Measurements from ENCODE around the gene CRIP2.

Gene CRIP2

DNA sequence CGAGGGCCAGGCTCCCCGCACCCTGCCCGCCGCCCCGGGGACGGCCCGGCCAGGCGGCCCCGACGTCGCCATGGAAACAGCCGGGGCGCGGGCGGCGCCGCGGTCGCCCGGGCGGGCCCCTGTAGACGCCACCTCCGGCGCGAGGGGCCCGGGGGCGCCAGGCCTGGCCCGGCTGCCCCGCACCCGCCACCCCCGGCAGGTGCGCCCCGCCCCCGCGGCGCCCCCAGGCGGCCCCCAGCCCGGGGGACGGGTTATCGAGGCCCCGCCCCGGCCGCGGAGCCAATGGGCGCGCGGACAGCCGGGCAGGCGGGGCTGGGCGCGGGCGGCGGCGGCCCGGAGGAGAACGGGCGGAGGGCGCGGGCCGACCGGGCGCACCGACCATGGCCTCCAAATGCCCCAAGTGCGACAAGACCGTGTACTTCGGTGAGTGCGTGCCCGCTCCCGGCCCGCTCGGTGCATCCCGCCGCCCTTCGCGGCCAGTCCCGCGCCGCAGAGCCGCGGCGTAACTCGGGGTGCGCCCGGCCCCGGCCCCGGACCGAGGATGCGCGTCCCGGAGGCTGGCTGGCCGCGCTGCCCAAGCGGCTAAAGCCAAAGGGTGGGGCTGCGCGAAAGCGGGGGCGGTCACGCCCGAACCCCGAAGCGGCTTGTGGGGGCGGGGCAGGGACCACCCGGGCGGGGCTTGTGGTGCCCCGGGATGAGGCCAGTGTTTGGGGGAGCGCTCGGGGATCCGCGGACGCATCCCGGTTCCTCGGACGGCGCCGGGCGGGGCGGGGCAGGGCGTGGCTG is at the start of gene CRIP2:
Gene CRIP2 (plus strand): TSS at position 339 of the 786 bp plus-strand sequence. CDS start 42 bp downstream, at position 381.
- DNase-seq: no peak

DNA sequence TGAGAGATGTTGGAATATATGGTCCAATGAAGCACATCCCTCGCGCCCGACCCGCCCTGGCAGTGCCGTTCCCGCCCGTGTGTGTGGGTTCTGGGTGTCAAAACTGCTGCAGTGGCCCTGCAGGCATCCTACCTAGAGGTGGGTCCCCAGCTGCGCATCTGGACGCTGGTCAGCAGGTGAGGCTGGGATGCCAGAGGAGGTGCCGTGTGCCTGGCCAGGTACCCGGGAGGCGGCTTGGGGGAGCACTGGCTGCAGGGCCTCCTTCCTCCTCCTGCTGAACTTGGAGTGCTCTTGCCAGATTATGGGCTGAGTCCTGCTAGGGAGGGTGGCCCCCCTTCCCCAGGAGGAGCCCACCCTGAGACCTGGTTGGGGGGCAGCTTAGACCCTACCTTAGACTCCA is 49.8 kb upstream of the CRIP2 start:
- DNase-seq: no peak

GRCh38 chr14:105425823-105426247 is 48.8 kb upstream of the CRIP2 start:
- no peak for DNase-seq

GRCh38 chr14:105426416-105427130 is 48.0 kb upstream of the CRIP2 start:
- DNase-seq: no peak

DNA sequence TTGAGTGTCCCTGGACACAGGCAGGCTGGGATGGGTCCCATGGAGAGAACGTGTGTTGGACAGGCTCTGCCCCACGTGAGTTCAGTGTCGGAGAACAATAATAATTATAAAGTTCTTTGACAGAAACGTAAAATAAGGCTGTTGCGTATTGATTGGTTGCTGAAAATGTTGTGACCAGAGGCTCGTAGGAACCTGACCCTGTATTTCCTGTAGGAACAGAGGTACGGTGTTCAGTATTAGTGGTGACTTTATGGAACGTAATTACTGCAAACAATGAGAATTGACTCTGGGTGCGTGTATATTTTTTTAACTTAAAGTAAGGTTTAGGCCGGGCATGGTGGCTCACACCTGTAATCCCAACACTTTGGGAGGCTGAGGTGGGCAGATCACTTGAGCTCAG is 47.2 kb upstream of the CRIP2 start:
- DNase-seq: no peak

- no peak for DNase-seq
These were observed 46.6 kb upstream of the CRIP2 start for GRCh38 chr14:105427936-105428485.

- DNase-seq: no peak
These were observed 44.6 kb upstream of the CRIP2 start for GRCh38 chr14:105430042-105430441.

- no peak for DNase-seq
These were observed 44.1 kb upstream of the CRIP2 start for GRCh38 chr14:105430565-105430964.

DNA sequence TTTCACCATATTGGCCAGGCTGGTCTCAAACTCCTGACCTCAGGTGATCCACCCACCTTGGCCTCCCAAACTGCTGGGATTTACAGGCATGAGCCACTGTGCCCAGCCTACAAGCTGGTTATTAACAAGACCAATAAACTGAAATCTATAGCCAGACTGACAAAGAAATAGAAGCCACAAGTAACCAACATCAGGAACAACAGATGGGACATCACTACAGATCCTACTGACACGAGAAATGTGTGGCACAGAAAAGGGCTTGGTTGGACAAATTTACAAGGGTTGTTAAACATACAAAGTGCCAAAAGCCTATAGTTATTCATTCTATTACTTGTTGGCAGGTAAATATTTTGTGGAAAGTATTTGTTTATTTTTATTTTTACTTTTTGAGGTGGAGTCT is 43.4 kb upstream of the CRIP2 start:
- DNase-seq: no peak

GRCh38 chr14:105432657-105433056 is 42.0 kb upstream of the CRIP2 start:
- no peak for DNase-seq

DNA sequence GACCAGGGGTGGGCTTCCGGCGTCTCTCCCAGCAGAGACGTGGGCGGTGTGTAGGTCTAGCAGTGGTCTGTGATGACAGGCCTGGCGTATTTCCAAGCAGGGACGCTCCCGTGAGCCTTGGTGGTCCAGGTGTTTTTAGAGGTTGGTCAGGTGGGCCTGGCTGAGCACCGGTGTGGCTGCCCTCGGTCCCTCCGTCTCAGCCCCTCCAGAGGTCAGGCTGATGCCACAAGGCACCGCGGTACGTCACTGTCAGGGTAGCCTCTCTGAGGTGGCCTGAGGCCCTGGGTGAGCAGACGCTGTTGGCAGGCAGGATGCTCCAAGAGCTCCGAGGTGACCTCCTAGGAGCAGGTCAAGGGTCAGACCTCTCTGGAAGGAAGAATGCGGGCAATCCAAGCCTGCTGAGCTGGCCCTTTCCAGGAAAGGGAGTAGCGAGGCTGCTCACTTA is 41.4 kb upstream of the CRIP2 start:
- DNase-seq: peak; percentile 57

DNA sequence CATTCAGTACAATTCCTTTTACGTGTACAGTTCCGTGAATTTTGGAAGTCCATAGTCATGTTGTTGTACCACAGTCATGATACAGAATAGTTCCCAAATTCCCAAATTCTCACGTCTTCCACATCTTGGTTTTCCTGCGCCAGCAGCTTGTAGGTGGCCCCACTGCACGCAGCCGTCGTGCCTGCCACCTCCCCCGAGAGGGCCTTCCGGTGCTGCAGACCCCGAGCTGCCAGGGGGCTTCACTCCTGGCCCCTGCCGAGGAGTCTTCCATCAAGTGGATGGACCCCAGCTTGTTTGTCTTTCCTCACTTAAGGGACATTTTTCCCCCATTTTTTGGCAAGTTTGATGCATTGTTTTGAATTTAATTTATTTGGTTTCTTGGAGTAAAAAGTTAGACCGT is 38.2 kb upstream of the CRIP2 start:
- DNase-seq: no peak

- DNase-seq: no peak
These were observed 37.5 kb upstream of the CRIP2 start for GRCh38 chr14:105436891-105437722.

DNA sequence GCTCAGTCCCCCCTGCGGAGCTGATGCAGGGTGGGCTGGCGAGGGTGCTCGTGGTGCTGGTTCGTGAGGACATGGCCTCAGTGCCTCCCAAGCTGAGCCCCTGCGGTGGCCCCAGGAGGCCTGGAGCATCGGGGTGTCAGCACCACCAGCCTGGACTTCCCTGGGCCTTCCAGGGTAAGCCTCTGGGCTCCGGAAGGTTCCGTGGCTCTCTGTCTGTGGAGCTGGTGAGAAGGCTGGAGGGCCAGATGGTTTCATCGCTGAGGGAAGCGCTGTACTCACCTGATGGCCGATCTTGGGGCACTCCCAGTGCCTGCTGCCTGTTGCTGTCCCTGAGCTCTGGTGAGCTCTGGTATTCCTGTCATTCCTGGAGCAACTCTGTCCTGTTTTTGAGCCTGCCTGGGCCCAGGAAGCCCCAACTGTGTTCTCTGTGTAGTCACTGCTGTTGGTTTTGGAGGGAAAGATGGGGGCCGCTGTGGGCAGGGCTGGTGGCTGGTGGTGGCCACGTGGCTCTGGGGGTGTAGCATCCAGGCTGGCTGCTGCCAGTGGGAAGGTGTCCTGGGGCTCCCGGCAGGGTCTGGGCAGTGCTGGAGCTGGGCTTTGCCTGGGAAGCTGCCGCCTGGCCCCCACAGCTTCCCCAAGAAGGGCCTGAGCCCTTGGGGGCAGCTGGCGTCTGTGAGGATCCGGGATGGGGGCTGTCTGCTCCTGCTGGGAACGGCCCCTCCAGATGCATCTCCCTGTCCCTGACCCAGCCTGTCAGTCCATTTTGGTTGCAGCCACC is 36.7 kb upstream of the CRIP2 start:
- DNase-seq: no peak

DNA sequence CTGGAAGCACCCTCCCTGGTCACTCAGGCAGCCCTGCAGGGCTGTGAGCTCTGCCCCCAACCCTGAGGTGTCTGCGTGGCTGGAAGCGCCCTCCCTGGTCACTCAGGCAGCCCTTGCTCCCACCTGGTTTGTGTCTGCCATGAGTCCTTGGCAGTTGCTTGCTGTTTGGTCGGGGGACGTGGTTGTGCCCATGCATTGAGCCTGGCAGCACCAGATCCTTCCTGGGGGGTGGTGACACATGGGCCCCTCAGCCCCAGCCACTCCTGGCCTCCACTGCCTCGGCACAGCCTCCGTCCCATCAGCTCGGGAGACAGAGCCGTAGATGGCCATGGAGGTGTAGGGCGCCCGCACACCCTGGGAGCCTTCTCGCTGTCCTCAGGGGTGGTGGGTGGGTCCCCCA is 35.4 kb upstream of the CRIP2 start:
- DNase-seq: no peak

- no peak for DNase-seq
These were observed 34.7 kb upstream of the CRIP2 start for GRCh38 chr14:105439710-105440553.

GRCh38 chr14:105440554-105440900 is 34.1 kb upstream of the CRIP2 start:
- no peak for DNase-seq

DNA sequence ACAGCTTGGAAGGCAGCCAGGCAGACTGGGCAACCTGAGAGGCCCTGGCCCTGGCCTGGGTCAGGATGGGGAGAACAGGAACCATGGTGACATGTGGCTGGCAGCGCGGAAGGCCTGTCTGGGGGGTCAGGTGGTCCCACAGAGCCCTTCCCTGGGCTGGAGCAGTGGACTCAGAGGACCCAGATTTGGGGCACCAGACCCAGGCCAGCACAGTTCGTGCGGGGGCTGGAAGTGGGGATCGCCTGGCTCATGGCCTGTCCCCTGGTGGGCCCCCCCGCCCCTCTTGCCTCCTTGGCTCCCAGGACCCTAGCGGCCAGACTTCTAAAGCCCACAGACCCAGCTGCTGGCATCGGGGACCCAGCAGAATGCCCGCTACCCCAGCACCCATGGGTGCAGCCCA is 33.6 kb upstream of the CRIP2 start:
- DNase-seq: no peak

DNA sequence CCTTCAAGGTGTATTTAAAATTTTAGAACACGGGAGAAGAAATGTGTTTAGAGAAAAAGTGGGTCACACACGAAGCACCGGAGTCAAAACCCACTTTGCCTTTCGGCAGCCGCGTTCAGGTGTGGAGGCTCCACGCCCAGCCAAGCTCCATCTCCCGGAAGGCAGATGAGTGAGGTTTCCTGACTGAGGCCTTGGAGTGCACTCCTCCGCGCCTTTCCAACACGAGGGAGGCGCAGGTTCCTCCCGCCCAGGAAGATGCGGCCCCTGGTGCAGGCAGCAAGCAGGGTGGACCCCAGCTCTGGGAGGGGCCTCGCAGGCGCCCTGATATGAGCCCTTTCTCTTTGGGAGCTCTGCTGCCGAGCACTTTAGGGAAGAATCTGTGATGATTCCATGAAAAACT is 32.5 kb upstream of the CRIP2 start:
- no peak for DNase-seq

GRCh38 chr14:105442834-105443233 is 31.8 kb upstream of the CRIP2 start:
- no peak for DNase-seq

GRCh38 chr14:105444859-105445258 is 29.8 kb upstream of the CRIP2 start:
- no peak for DNase-seq

Data from islet precursor cell (in vitro differentiated cells).